Liver (tissue), 9 donors: Measurements from ENCODE around the gene NGRN. TPM values are rescaled to one million over a fixed set of nuclear protein-coding genes. Genes with fewer than 3 reads are reported as not detected.

ENCODE experiments used
- DNase-seq: peaks from one replicate; pipeline ENCODE4 v3.0.0-alpha.2; 2017; ENCODE audit warnings: low spot score
- H3K27ac ChIP-seq, 2 donors: one replicate each; pipeline ENCODE4 v1.7.0; 2013; ENCODE audit warnings: inconsistent platforms in 2 of 2, low read length in 2 of 2, control low read depth in 1 of 2, low read depth in 1 of 2, mild to moderate bottlenecking in 1 of 2
- H3K27me3 ChIP-seq, 4 donors: one replicate each; pipeline versions ENCODE4 v1.6.1 to v1.7.0; 2013; ENCODE audit warnings: low read length in 3 of 4, inconsistent platforms in 1 of 4, mild to moderate bottlenecking in 1 of 4, moderate library complexity in 1 of 4; ENCODE audit not compliant: control insufficient read depth in 4 of 4, insufficient read depth in 4 of 4
- H3K36me3 ChIP-seq, 4 donors: one replicate each; pipeline versions ENCODE4 v1.6.1 to v1.7.0; 2013; ENCODE audit warnings: low read length in 3 of 4, mild to moderate bottlenecking in 3 of 4, low read depth in 1 of 4, moderate library complexity in 1 of 4; ENCODE audit not compliant: control insufficient read depth in 4 of 4, insufficient read depth in 3 of 4
- H3K4me1 ChIP-seq, 4 donors: one replicate each; pipeline versions ENCODE4 v1.6.1 to v1.7.0; 2013; ENCODE audit warnings: low read length in 3 of 4, mild to moderate bottlenecking in 3 of 4, moderate library complexity in 1 of 4; ENCODE audit not compliant: control insufficient read depth in 4 of 4, insufficient read depth in 4 of 4
- H3K4me3 ChIP-seq, 3 donors: one replicate each; pipeline versions ENCODE4 v1.6.1 to v1.7.0; 2013; ENCODE audit warnings: low read length in 3 of 3, control low read depth in 1 of 3, low read depth in 1 of 3, mild to moderate bottlenecking in 1 of 3
- H3K9ac ChIP-seq, 2 donors: one replicate each; pipeline ENCODE4 v1.7.0; 2013; ENCODE audit warnings: low read length in 2 of 2, mild to moderate bottlenecking in 2 of 2, moderate library complexity in 2 of 2, control low read depth in 1 of 2, low read depth in 1 of 2
- H3K9me3 ChIP-seq, 4 donors: one replicate each; pipeline versions ENCODE4 v1.6.1 to v1.7.0; 2013; ENCODE audit warnings: low read length in 3 of 4; ENCODE audit not compliant: control insufficient read depth in 4 of 4
- EGR1 ChIP-seq, 2 donors: IDR thresholded peaks; 2 replicates each; pipeline ENCODE4 v1.6.1; 2016 to 2018; ENCODE audit warnings: antibody characterized with exemption in 2 of 2, low read depth in 2 of 2
- FOXA1 ChIP-seq: IDR thresholded peaks from 2 replicates; pipeline ENCODE4 v1.6.1; 2016; ENCODE audit warnings: antibody characterized with exemption
- FOXA2 ChIP-seq: IDR thresholded peaks from 2 replicates; pipeline ENCODE4 v1.6.1; 2016; ENCODE audit warnings: antibody characterized with exemption
- GABPA ChIP-seq, 2 donors: IDR thresholded peaks in 1 of 2; conservative IDR thresholded peaks in 1 of 2; 2 replicates each; pipeline ENCODE4 v1.6.1; 2016; ENCODE audit warnings: antibody characterized with exemption in 2 of 2, mild to moderate bottlenecking in 1 of 2, moderate library complexity in 1 of 2
- HNF4A ChIP-seq, 2 donors: conservative IDR thresholded peaks; 2 replicates each; pipeline ENCODE4 v1.6.1; 2016; ENCODE audit warnings: antibody characterized with exemption in 2 of 2, mild to moderate bottlenecking in 2 of 2
- HNF4G ChIP-seq: IDR thresholded peaks from 2 replicates; pipeline ENCODE4 v1.6.1; 2016; ENCODE audit warnings: antibody characterized with exemption
- JUND ChIP-seq, 2 donors: IDR thresholded peaks; 2 replicates each; pipeline ENCODE4 v1.6.1; 2016; ENCODE audit warnings: antibody characterized with exemption in 2 of 2
- NR2F2 ChIP-seq: IDR thresholded peaks from 2 replicates; pipeline ENCODE4 v1.6.1; 2016; ENCODE audit warnings: antibody characterized with exemption
- RAD21 ChIP-seq, 2 donors: IDR thresholded peaks; 2 replicates each; pipeline ENCODE4 v1.6.1; 2016; ENCODE audit warnings: antibody characterized with exemption in 2 of 2, mild to moderate bottlenecking in 2 of 2
- RXRA ChIP-seq, 2 donors: IDR thresholded peaks; 2 replicates each; pipeline ENCODE4 v1.6.1; 2017 to 2018; ENCODE audit warnings: antibody characterized with exemption in 2 of 2, mild to moderate bottlenecking in 1 of 2
- SP1 ChIP-seq: IDR thresholded peaks from 2 replicates; pipeline ENCODE4 v1.6.1; 2018; ENCODE audit warnings: antibody characterized with exemption, mild to moderate bottlenecking
- TAF1 ChIP-seq: conservative IDR thresholded peaks from 2 replicates; pipeline ENCODE4 v1.6.1; 2016; ENCODE audit warnings: antibody characterized with exemption, mild to moderate bottlenecking
- YY1 ChIP-seq: IDR thresholded peaks from 2 replicates; pipeline ENCODE4 v1.6.1; 2016; ENCODE audit warnings: antibody characterized with exemption, mild to moderate bottlenecking
- WGBS: extraction: QIAGEN DNeasy Blood & Tissue Kit; methylation state at CpG from one replicate; pipeline ENCODE4 v1.1.7; 2013; 5-methylcytosine and 5-hydroxymethylcytosine counted together
- polyA plus RNA-seq, 2 donors: library from polyadenylated mRNA; stranded (reverse) in 1 of 2; unstranded in 1 of 2; fragments of 200-250 nt in 1 of 2; fragments of >200 nt in 1 of 2; fragmentation: Nextera tagmentation in 1 of 2; extraction: Ambion mirVana in 1 of 2; gene quantifications; one replicate each; pipeline versions ENCODE4 v1.2.1 to v1.2.3, GENCODE V29; 2013 to 2015
- total RNA-seq, 2 donors: library from RNA; depleted of rRNA; stranded (reverse); fragments of >200 nt; gene quantifications; one replicate each; pipeline ENCODE4 v1.2.3, GENCODE V29; 2014
- TF ChIP-seq, protein P1 (sequence below): IDR thresholded peaks from 2 replicates; pipeline ENCODE4 v1.6.1; 2016; ENCODE audit warnings: antibody characterized with exemption
- TF ChIP-seq, protein P2 (sequence below): IDR thresholded peaks from 2 replicates; pipeline ENCODE4 v1.6.1; 2016; ENCODE audit warnings: antibody characterized with exemption
- TF ChIP-seq, protein P3 (sequence below): IDR thresholded peaks from 2 replicates; pipeline ENCODE4 v1.6.1; 2016; ENCODE audit warnings: antibody characterized with exemption, mild to moderate bottlenecking
- TF ChIP-seq, protein P4 (sequence below): fragments of 150-350 bp; IDR thresholded peaks from 2 replicates; pipeline ENCODE4 v1.5.1; 2017; ENCODE audit warnings: improper control_type of control experiment, low read depth, low read length; ENCODE audit not compliant: missing input control
- TF ChIP-seq, protein P5 (sequence below): IDR thresholded peaks from 2 replicates; pipeline ENCODE4 v1.6.1; 2016; ENCODE audit warnings: antibody characterized with exemption
- donor health status: healthy.
- donor health status: healthy.
- donor health status: healthy.
- donor health status: healthy.
- donor health status: healthy.

Gene NGRN
- total and polyA plus RNA-seq, 4 donors: 22.8 to 26.6 (median 24.9) TPM

DNA sequence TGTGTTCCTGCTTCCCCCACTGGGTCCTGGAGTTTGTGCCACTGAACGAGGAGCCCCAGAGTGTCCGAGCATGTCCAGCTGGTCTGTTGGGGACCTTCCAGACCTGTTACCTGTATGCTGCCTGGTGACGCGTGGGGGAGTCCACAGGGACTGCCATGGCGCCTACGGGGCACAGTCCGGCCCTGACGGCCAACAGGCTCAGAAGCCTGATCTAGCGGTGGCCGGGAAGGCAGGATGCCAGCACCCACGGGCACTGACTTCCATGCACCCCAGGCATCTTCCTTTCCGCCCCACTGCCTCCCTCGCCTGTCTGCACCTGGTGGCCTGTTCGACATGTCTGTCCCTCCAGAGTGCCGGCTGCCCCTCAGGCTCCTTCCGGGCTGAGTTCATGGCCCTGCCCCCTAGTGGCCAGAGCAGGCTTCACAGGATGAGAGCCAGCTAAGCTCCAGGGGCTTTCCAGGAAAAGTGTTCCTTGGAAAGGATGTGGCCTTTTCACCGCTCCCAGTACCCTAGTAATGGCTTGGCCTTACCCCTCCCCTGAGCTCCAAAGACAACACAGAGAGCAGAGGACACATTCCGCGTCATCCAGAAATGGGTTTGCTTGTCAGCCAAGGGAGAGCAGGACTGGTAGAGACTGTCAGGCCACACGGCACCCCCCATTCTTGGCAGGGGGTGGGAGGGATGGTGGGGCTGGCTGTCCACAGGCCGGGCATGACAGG is 35.7 kb downstream of the NGRN start:
- no peaks in the 10 kb centered on the region for H3K4me1 ChIP-seq
- H3K9me3 ChIP-seq: no peaks in the 10 kb centered on the region
- H3K4me3 ChIP-seq: no peak overlapping the region
- no peaks in the 10 kb centered on the region for H3K27me3 ChIP-seq
- no peak overlapping the region for H3K9ac ChIP-seq
- DNase-seq: peak; percentile 71
- WGBS: 66% methylated on average over 21 of the region's 21 CpGs
- TF ChIP-seq, protein P1, sequence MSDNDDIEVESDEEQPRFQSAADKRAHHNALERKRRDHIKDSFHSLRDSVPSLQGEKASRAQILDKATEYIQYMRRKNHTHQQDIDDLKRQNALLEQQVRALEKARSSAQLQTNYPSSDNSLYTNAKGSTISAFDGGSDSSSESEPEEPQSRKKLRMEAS: no peak
- TF ChIP-seq FOXA2 (no peak), SP1 (no peak), TAF1 (no peak), RXRA (IDR thresholded peaks at IDR 0.05) (peak in 1 of 2 donors; percentile 24), HNF4G (no peak), JUND (IDR thresholded peaks at IDR 0.05) (no peak), YY1 (no peak), GABPA (IDR thresholded peaks at IDR 0.05 in 1 of 2, conservative IDR thresholded peaks at IDR 0.05 in 1 of 2) (no peak), NR2F2 (peak; percentile 32), HNF4A (conservative IDR thresholded peaks at IDR 0.05) (no peak), RAD21 (IDR thresholded peaks at IDR 0.05) (peak; percentile 27 to 69), FOXA1 (no peak), EGR1 (IDR thresholded peaks at IDR 0.05; ENCODE audit: low read depth in 2 of 2) (no peak)
- TF ChIP-seq, protein P2, sequence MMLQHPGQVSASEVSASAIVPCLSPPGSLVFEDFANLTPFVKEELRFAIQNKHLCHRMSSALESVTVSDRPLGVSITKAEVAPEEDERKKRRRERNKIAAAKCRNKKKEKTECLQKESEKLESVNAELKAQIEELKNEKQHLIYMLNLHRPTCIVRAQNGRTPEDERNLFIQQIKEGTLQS: no peak
- TF ChIP-seq, protein P3, sequence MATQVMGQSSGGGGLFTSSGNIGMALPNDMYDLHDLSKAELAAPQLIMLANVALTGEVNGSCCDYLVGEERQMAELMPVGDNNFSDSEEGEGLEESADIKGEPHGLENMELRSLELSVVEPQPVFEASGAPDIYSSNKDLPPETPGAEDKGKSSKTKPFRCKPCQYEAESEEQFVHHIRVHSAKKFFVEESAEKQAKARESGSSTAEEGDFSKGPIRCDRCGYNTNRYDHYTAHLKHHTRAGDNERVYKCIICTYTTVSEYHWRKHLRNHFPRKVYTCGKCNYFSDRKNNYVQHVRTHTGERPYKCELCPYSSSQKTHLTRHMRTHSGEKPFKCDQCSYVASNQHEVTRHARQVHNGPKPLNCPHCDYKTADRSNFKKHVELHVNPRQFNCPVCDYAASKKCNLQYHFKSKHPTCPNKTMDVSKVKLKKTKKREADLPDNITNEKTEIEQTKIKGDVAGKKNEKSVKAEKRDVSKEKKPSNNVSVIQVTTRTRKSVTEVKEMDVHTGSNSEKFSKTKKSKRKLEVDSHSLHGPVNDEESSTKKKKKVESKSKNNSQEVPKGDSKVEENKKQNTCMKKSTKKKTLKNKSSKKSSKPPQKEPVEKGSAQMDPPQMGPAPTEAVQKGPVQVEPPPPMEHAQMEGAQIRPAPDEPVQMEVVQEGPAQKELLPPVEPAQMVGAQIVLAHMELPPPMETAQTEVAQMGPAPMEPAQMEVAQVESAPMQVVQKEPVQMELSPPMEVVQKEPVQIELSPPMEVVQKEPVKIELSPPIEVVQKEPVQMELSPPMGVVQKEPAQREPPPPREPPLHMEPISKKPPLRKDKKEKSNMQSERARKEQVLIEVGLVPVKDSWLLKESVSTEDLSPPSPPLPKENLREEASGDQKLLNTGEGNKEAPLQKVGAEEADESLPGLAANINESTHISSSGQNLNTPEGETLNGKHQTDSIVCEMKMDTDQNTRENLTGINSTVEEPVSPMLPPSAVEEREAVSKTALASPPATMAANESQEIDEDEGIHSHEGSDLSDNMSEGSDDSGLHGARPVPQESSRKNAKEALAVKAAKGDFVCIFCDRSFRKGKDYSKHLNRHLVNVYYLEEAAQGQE: no peak
- TF ChIP-seq, protein P4, sequence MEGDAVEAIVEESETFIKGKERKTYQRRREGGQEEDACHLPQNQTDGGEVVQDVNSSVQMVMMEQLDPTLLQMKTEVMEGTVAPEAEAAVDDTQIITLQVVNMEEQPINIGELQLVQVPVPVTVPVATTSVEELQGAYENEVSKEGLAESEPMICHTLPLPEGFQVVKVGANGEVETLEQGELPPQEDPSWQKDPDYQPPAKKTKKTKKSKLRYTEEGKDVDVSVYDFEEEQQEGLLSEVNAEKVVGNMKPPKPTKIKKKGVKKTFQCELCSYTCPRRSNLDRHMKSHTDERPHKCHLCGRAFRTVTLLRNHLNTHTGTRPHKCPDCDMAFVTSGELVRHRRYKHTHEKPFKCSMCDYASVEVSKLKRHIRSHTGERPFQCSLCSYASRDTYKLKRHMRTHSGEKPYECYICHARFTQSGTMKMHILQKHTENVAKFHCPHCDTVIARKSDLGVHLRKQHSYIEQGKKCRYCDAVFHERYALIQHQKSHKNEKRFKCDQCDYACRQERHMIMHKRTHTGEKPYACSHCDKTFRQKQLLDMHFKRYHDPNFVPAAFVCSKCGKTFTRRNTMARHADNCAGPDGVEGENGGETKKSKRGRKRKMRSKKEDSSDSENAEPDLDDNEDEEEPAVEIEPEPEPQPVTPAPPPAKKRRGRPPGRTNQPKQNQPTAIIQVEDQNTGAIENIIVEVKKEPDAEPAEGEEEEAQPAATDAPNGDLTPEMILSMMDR: peak; percentile 67
- TF ChIP-seq, protein P5, sequence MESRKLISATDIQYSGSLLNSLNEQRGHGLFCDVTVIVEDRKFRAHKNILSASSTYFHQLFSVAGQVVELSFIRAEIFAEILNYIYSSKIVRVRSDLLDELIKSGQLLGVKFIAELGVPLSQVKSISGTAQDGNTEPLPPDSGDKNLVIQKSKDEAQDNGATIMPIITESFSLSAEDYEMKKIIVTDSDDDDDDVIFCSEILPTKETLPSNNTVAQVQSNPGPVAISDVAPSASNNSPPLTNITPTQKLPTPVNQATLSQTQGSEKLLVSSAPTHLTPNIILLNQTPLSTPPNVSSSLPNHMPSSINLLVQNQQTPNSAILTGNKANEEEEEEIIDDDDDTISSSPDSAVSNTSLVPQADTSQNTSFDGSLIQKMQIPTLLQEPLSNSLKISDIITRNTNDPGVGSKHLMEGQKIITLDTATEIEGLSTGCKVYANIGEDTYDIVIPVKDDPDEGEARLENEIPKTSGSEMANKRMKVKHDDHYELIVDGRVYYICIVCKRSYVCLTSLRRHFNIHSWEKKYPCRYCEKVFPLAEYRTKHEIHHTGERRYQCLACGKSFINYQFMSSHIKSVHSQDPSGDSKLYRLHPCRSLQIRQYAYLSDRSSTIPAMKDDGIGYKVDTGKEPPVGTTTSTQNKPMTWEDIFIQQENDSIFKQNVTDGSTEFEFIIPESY: no peak
- no peak overlapping the region for H3K27ac ChIP-seq
- no peaks in the 10 kb centered on the region for H3K36me3 ChIP-seq
